NCI-H146 treated with DMSO at 0.1 percent for 48 hours (cell line): ENCODE data around the gene MRPL21.
A peak's percentile ranks its signal among the peaks of the same experiment; 100 is the strongest.

Source experiments
- DNase-seq: peaks from one replicate; lab custom pipeline; 2025; ENCODE audit not compliant: unreplicated experiment; lab: John Stamatoyannopoulos, UW

MRPL21 gene

GRCh38 chr11:68843052-68843561 lies 60.5 kb downstream of the MRPL21 start:
- no peak for DNase-seq

DNA sequence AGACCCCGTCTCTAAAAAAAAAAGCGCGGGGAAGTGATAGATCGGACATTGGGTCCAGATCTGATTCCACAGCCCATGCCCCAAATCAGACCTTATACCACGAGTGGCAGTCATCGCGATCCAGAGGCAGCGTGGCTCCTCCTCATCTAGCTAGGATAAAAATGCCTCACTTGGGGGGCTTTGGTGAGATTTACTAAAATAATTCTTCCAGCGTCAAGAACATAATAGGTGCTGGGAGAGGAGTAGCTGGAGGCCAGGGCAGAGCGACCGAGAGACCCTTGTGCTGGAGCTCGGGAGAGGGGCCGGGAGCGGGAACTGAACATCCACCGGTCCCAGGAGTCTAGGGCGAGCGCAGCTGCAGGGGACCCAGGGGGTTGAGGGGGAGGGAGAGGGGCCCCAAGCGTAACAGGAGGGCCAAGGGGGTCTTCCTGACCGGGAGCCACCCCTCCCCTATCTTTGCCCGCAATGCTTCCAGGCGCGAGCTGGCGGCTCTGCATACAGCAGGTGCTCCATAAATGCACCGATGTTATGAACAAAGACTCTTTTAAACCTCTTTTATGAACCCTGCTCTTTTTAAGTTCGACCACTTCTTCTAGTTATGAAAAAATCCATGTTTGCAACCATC lies 61.1 kb downstream of the MRPL21 start:
- DNase-seq: no peak

- peak; percentile 22 for DNase-seq
Measured at GRCh38 chr11:68841718-68842426, 61.8 kb downstream of the MRPL21 start, which contains the start of gene CPT1A. Gene CPT1A, minus strand, starts transcription at chr11:68841916. Its CDS starts 26,442 bp downstream, at chr11:68815474.
